Cardiac fibroblast (primary cell): Measurements from ENCODE around the gene CHRND.
A peak's percentile ranks its signal among the peaks of the same experiment; 100 is the strongest.

ENCODE experiments used
- DNase-seq, 2 donors: peaks; one replicate each; pipeline versions ENCODE4 v3.0.0 to v3.0.0-alpha.2; 2010; ENCODE audit warnings: low read depth in 2 of 2
- H3K4me3 ChIP-seq, 2 donors: replicated peaks in 1 of 2; 1 replicate in 1 of 2; 2 replicates in 1 of 2; pipeline ENCODE4 v1.5.1; 2011; ENCODE audit warnings: low read depth in 2 of 2, low read length in 2 of 2, mild to moderate bottlenecking in 2 of 2, moderate library complexity in 1 of 2
- CTCF ChIP-seq: IDR thresholded peaks from one replicate; pipeline ENCODE4 v1.5.1; 2011; ENCODE audit warnings: low read depth, mild to moderate bottlenecking, low read length, inconsistent platforms

Gene CHRND

GRCh38 chr2:232533944-232534710 lies 8.2 kb downstream of the CHRND start:
- peak; percentile 16 to 53 for DNase-seq
- H3K4me3 ChIP-seq = no peak overlapping the region
- TF ChIP-seq CTCF = no peak

- no peak for TF ChIP-seq CTCF
These were observed 9.1 kb downstream of the CHRND start for GRCh38 chr2:232534940-232535651.

GRCh38 chr2:232535761-232536530 lies 10.0 kb downstream of the CHRND start:
- no peak for TF ChIP-seq CTCF
- no peak overlapping the region for H3K4me3 ChIP-seq
- no peak for DNase-seq

More at GRCh38 chr2:232534940-232535651, 9.1 kb downstream of the CHRND start:
- H3K4me3 ChIP-seq = no peak overlapping the region
- no peak for DNase-seq

- TF ChIP-seq CTCF = peak; percentile 38
- no peak for DNase-seq
- H3K4me3 ChIP-seq = no peak overlapping the region
These were observed 11.1 kb downstream of the CHRND start for GRCh38 chr2:232537079-232537478.

- no peak for TF ChIP-seq CTCF
- DNase-seq = no peak
- H3K4me3 ChIP-seq = no peak overlapping the region
These were observed 11.5 kb downstream of the CHRND start for GRCh38 chr2:232537499-232537898.

- no peak for DNase-seq
- TF ChIP-seq CTCF = no peak
- no peak overlapping the region for H3K4me3 ChIP-seq
These were observed 12.7 kb downstream of the CHRND start for GRCh38 chr2:232538671-232539070.
